Lung (tissue), 12 donors: ENCODE measurements around the gene MCTP1. TPM values are rescaled to one million over a fixed set of nuclear protein-coding genes. Genes with fewer than 3 reads are reported as not detected.

Experiments used
- ATAC-seq: fragments of 200-7000 bp; cut with Tn5 transposase; one replicate; pipeline ENCODE4 v1.9.1; 2020; ENCODE audit warnings: moderate number of reproducible peaks; ENCODE audit not compliant: insufficient read depth, low FRiP score
- DNase-seq, 3 donors: peaks; one replicate each; pipeline ENCODE4 v3.0.0-alpha.2; 2013 to 2017
- H3K27ac ChIP-seq, 2 donors: one replicate each; pipeline ENCODE4 v1.5.1; 2013; ENCODE audit warnings: mild to moderate bottlenecking in 2 of 2, moderate library complexity in 2 of 2, control low read depth in 1 of 2, inconsistent platforms in 1 of 2, low read depth in 1 of 2, low read length in 1 of 2
- H3K27me3 ChIP-seq, 3 donors: one replicate each; pipeline ENCODE4 v1.5.1; 2013; ENCODE audit warnings: low read length in 2 of 3; ENCODE audit not compliant: control insufficient read depth in 3 of 3, insufficient read depth in 3 of 3
- H3K36me3 ChIP-seq, 4 donors: one replicate each; pipeline ENCODE4 v1.5.1; 2013; ENCODE audit warnings: low read length in 4 of 4, mild to moderate bottlenecking in 1 of 4, moderate library complexity in 1 of 4; ENCODE audit not compliant: control insufficient read depth in 4 of 4, insufficient read depth in 4 of 4
- H3K4me1 ChIP-seq, 5 donors: one replicate each; pipeline ENCODE4 v1.5.1; 2013; ENCODE audit warnings: low read length in 5 of 5, mild to moderate bottlenecking in 2 of 5, moderate library complexity in 1 of 5; ENCODE audit not compliant: control insufficient read depth in 5 of 5, insufficient read depth in 5 of 5
- H3K4me3 ChIP-seq: one replicate; pipeline ENCODE4 v1.5.1; 2013; ENCODE audit warnings: mild to moderate bottlenecking, control low read depth, moderate library complexity
- H3K9ac ChIP-seq, 2 donors: one replicate each; pipeline ENCODE4 v1.5.1; 2013; ENCODE audit warnings: low read length in 2 of 2, control low read depth in 1 of 2; ENCODE audit not compliant: insufficient read depth in 1 of 2
- H3K9me3 ChIP-seq, 4 donors: one replicate each; pipeline ENCODE4 v1.5.1; 2013; ENCODE audit warnings: low read length in 3 of 4, mild to moderate bottlenecking in 1 of 4, moderate library complexity in 1 of 4; ENCODE audit not compliant: control insufficient read depth in 4 of 4, insufficient read depth in 3 of 4
- WGBS, 2 donors: extraction: QIAGEN DNeasy Blood & Tissue Kit; methylation state at CpG; one replicate each; pipeline ENCODE4 v1.1.7; 2013; 5-methylcytosine and 5-hydroxymethylcytosine counted together
- polyA plus RNA-seq, 2 donors: library from polyadenylated mRNA; stranded (reverse); fragments of 200-250 nt; gene quantifications; one replicate each; pipeline ENCODE4 v1.2.1, GENCODE V29; 2013
- total RNA-seq, 2 donors: library from RNA; depleted of rRNA in 1 of 2; stranded (reverse); fragments of >200 nt in 1 of 2; gene quantifications; one replicate each; pipeline ENCODE4 v1.2.1, GENCODE V29; 2014 to 2021
- TF ChIP-seq, protein P1 (sequence below): IDR thresholded peaks from 2 replicates; pipeline ENCODE4 v1.5.1; 2012; ENCODE audit warnings: mild to moderate bottlenecking; ENCODE audit errors: control extremely low read depth, extremely low read depth
- donor health status: control.
- donor health status: control.
- donor health status: Bipolar disorder and iron deficiency.
- donor health status: healthy.
- donor health status: DM: yes; HTN: yes; CAD: no.

Gene MCTP1
- total and polyA plus RNA-seq, 4 donors: 5.8 to 34.8 (median 27.4) TPM

DNA sequence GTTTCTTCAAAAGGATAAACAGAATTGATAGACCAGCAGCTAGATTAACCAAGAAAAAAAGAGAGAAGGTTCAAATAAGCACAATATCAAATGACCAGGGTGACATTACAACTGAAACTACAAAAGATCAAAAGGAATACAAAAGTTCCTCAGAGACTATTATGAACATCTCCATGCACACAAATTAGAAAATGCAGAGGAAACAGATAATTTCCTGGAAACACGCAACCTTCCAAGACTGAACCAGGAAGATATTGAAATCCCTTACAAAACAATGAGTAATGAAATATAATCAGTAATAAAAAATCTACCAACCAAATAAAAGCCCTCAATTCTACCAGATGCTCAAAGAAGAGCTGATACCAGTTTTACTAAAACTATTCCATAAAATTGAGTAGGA, 252.1 kb downstream of the MCTP1 start:
- Histone ChIP-seq H3K4me1 (peaks cover 0 to 2% (median 0%) of the 10 kb centered on the region in 5 donors), H3K9me3 (peaks cover 0 to 9% (median 0%) of the 10 kb centered on the region in 4 donors), H3K27me3 (no peaks in the 10 kb centered on the region), H3K27ac (no peak overlapping the region), H3K9ac (no peak overlapping the region), H3K36me3 (no peaks in the 10 kb centered on the region), H3K4me3 (no peak overlapping the region)
- ATAC-seq (no peak), DNase-seq (no peak)
- TF ChIP-seq, protein P1, sequence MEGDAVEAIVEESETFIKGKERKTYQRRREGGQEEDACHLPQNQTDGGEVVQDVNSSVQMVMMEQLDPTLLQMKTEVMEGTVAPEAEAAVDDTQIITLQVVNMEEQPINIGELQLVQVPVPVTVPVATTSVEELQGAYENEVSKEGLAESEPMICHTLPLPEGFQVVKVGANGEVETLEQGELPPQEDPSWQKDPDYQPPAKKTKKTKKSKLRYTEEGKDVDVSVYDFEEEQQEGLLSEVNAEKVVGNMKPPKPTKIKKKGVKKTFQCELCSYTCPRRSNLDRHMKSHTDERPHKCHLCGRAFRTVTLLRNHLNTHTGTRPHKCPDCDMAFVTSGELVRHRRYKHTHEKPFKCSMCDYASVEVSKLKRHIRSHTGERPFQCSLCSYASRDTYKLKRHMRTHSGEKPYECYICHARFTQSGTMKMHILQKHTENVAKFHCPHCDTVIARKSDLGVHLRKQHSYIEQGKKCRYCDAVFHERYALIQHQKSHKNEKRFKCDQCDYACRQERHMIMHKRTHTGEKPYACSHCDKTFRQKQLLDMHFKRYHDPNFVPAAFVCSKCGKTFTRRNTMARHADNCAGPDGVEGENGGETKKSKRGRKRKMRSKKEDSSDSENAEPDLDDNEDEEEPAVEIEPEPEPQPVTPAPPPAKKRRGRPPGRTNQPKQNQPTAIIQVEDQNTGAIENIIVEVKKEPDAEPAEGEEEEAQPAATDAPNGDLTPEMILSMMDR: no peak
- WGBS, 2 donors: 61 to 69% methylated on average over 1 of the region's 1 CpG

DNA sequence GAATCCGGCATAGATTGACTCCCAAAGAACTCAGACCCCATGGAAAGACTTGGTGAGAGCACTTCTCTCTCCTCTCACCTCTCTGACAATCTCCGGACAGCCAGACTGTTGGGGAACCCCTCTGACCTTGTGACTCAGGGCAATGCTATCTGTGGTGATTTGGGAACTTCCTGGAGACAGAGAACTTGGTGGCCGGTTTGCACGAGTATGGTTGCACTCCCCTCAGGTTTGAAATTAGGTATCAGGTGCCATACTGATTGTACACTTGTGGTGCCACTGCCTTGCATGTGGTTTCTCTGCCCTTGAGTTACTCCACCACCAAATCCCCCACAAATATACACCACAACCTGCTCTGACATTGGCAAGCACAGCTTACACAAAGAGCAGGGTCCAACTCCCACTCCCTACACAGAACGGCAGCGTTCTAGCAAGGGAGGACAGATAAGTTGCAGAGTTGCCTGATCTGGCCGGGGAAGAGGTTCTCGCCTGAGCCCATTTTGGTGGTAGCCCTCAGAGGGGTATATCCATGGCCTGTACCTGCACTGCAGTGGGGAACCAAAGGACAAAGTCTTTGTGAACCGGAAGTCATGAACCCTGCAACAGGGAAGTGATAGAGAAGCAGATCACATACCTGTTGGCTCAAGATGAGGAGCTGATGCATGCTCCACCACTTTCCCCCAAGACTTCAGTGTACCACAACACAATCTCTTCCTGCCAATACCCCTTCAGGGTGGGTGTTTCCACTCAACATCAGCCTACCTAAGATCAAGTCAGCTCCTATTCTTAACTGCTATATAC, 255.1 kb downstream of the MCTP1 start:
- no peak overlapping the region for H3K27ac ChIP-seq
- peaks cover 0 to 9% (median 0%) of the 10 kb centered on the region in 4 donors for H3K9me3 ChIP-seq
- TF ChIP-seq, protein P1: no peak
- peaks cover 0 to 2% (median 0%) of the 10 kb centered on the region in 5 donors for H3K4me1 ChIP-seq
- WGBS, 2 donors: 66 to 78% methylated on average over 9 of the region's 9 CpGs
- H3K27me3 ChIP-seq: no peaks in the 10 kb centered on the region
- H3K4me3 ChIP-seq: no peak overlapping the region
- DNase-seq: no peak
- no peak overlapping the region for H3K9ac ChIP-seq
- no peak for ATAC-seq
- no peaks in the 10 kb centered on the region for H3K36me3 ChIP-seq

DNA sequence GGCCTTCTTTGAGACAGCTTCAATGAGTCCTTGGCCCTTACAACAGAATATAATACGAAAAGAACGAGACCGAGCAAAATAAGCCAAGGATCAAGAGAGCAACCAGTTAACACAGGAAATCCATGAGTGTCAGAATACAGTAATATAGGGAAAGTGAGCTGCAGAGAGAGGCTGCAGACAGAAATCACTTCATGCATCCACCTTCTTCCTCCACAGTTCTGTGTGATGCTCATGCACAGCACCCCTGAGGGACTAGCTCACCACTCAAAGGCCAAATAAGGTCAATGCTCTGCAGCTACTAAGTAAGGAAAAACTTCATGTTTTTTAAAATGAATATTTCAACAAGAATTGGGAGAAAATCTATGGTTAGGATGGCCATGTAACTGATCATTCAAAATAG, 257.1 kb downstream of the MCTP1 start:
- Histone ChIP-seq H3K4me3 (no peak overlapping the region), H3K27ac (no peak overlapping the region), H3K4me1 (peaks cover 0 to 2% (median 0%) of the 10 kb centered on the region in 5 donors), H3K36me3 (no peaks in the 10 kb centered on the region), H3K9ac (no peak overlapping the region), H3K9me3 (peaks cover 0 to 4% (median 0%) of the 10 kb centered on the region in 4 donors), H3K27me3 (no peaks in the 10 kb centered on the region)
- ATAC-seq (no peak), DNase-seq (no peak)
- TF ChIP-seq, protein P1: no peak
- 23 to 31% methylated on average over 3 of the region's 3 CpGs for WGBS, 2 donors
